Activated CD4-positive, alpha-beta T cell treated with anti-CD3 and anti-CD28 coated beads for 4 hours (primary cell): ENCODE measurements around the gene PYROXD2.

Experiments used
- DNase-seq, 2 donors: peaks; one replicate each; pipeline ENCODE4 v3.0.0-alpha.2; 2020

PYROXD2 gene

DNA sequence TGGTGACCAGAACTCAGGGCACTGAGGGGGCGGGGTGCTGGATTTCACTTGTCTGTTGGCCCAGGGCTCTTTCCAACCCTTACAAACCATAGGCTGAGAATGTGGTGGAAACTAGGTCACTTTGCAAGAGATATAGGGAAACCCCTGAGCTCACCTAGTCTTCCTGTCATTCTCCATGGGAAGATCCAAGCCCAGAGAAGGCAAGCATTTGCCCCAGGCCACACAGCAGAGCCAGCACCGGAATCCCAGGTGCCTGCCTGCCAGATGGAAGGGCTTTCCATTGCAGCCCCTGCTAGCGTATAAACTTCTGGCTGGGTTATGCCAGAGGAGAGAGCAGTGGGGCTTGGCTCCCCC lies 427 bp downstream of the PYROXD2 start:
- no peak for DNase-seq

- no peak for DNase-seq
Observed at GRCh38 chr10:98411768-98412167, 3.2 kb downstream of the PYROXD2 start.

DNA sequence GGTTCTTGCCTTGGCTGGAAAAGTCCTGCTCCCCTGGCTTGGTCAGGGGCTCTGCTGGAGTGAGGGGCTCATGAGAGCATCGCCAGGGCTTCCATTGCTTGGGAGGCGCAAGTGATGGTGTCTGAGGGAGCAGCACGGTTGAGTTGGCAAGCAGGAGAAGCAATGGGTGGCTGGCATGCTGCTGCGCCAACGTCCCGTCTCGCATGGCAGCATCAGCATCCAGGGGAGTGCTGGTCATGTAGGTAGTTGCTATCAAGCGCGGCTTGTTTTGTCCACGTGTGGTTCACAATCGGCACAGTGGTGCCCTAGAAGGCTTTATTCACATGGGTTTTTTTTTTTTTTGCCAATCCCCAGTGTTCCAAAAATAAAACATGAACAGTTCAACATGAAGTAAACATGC lies 3.8 kb downstream of the PYROXD2 start:
- no peak for DNase-seq

- DNase-seq: no peak
Observed at GRCh38 chr10:98410759-98411158, 4.2 kb downstream of the PYROXD2 start.

- DNase-seq: no peak
Observed at GRCh38 chr10:98410135-98410743, 4.7 kb downstream of the PYROXD2 start.

GRCh38 chr10:98408799-98409198 lies 6.2 kb downstream of the PYROXD2 start:
- DNase-seq: no peak

DNA sequence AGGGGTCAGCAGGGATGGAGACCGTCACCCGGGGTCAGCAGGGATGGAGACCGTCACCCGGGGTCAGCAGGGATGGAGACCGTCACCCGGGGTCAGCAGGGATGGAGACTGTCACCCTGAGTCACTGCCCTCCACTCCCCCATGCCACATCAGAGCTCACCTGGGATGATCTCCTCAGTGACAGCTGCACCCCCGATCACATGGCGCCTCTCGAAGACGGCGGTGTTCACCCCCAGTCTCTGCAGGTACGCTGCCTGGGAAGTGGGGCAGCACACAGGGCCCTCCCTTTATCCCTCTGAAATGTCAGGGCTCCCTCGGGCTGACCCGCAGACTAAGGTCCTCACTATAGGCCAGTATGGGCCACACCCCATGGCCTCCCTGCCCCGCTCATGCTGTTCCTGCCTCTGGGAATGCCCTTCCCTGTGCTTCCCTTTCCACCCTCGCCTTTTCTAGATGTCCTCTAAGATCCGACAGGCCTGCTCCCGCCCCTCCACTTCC lies 7.2 kb downstream of the PYROXD2 start:
- no peak for DNase-seq

- DNase-seq: no peak
Observed at GRCh38 chr10:98407017-98407743, 7.8 kb downstream of the PYROXD2 start.

- DNase-seq: no peak
Observed at GRCh38 chr10:98405422-98405821, 9.6 kb downstream of the PYROXD2 start.

- no peak for DNase-seq
Observed at GRCh38 chr10:98404571-98405359, 10.2 kb downstream of the PYROXD2 start.

DNA sequence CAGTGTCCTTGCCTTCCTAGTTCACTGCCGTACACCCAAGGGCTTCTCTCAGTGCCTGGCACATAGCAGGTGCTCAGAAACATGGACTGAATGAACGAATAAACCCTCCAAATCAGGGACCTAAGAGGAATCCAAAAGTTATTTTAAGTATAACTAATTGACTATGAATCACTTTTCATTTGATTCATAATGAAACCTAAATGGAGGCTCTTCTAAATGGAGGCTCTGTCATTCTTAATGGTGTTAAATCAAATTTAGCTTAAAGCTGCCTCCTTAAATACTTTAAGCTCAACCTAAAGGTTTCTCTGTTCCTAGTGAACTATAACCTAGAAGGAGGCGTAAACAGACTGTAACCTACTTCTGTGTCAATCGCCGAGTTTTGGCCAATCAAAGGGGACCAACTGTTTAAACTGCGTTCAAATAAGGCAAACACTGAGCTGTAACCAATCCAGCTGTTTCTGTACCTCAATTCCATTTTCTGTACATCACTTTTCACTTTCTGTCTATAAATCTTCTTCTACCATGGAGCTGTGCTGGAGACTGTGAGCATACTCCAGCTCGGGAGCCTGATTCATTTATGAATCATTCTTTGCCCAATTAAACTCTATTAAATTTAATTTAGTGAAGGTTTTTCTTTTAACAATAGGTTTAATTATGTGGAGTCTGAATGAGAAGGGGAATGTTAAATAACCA lies 11.0 kb downstream of the PYROXD2 start:
- DNase-seq: no peak

DNA sequence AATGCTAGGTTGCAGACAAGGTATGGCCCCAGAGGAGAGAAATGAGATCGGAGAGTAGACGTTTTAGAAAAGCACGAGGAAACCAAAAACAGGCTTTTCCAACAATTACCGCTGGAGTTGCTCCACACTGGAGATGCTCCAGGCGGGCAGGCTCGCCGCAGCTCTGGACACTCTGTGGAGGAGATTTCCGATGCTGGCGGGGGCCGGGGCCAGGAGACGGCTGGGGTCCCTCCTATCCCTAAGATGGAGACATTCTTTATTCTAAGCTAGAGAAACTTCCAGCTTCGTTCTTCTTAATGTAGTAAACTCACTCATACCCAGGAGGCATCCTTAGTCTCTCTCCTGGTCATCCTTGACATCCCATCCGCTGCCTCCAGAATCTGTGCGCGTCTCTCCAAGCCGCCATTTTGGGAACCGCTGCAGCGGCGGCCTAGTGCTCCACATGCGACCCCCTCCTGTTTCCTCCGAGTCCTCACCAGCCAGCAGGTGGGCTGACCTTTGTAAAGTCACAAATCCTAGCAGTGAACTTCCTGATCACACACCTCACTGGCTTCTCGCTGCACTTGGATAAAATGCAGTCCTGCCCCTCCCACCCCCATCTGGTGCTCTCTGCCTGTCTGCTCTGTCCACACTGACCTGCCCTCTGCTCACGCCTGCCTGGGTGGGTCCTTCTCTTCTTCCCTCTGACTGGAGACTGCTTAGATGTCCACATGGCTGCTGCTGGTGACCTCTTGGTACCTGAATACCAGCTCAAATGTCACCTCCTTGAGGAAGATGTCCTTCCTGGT lies 11.9 kb downstream of the PYROXD2 start:
- DNase-seq: no peak

GRCh38 chr10:98402478-98402877 lies 12.5 kb downstream of the PYROXD2 start:
- DNase-seq: no peak

DNA sequence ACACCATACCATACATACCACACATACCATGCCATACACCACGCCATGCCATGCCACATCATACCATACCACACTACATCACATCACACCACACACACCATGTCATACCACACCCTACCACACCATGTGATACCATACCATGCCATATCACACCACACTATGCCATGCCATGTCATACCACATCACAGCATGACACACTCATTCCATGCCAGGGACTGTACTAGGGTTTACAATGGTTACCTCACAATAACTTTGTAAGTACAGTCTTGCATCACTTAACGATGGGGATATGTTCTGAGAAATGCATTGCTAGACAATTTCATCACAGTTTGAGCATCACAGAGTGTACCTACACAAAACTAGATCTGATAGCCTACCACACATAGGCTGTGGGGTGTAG lies 14.5 kb downstream of the PYROXD2 start:
- DNase-seq: no peak

- no peak for DNase-seq
Observed at GRCh38 chr10:98399784-98400183, 15.2 kb downstream of the PYROXD2 start.

DNA sequence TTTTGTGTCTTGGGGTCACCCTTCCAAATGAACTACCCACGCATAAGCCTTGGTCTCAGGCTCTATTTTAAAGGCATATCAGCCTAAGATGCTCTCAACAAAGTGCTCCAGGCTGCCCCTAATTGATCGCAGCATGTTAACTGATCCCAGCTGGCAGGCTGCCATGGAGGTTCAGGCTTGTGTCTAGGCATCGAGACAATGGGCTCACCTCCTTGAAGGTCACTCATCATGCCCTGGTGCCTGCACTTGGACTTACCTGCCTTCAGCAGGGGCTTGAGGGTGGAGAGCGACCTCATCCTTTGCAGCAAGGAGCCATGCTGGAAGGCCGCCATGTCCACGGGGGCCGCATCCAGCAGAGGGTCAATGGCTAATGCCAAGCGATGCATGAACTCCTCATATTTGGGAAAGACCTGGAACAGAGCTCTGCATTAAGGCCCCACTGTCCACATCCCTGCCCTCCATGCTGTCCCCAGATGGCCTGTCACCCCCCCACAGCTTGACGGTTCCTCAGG lies 17.8 kb downstream of the PYROXD2 start:
- DNase-seq: no peak

DNA sequence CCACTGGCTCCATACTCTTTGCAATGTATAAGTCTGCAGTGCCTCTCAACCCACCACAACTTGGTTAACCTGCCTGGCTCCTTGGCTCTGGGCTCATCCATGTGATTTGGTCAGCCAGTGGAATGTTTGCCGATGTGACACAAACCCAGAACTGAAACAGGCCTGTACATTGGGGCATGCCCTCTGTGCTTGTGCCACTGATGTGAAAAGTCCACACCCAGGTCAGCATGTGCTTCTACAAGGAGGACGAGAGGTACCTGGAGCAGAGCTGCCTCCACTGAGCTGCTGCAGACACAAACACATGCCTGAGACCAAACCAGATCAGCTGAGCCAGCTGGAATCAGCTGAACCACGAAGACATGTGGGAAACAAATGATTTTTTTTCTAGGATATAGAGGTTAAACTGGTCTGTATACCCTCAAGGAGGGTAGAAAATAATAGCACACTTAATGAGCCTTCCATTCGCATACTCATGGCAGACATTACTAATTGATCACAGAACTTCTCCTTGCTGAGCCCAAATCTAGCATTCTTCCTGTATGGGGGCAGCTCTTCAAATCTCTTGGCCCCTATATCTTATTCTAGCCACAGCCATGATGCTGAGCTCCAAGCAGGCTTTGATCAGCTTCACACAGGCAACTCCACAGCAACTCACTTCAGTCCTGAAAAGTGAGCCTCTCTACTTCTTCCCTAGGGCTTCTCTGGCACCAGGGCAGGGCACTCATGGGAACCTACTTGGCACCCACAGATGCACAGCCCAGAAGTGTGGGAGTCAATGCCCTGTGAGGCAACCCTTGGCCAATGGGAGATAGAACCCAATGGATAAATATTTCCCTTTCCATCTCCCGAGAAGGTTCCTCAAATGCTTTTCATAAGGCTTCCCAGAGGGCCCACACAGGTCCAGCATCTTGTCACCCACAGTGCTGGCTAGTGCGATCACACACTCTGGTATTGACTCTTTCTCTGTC lies 18.6 kb downstream of the PYROXD2 start:
- no peak for DNase-seq

- no peak for DNase-seq
Observed at GRCh38 chr10:98394851-98395440, 20.0 kb downstream of the PYROXD2 start.

- DNase-seq: no peak
Observed at GRCh38 chr10:98391578-98391991, 23.4 kb downstream of the PYROXD2 start.

DNA sequence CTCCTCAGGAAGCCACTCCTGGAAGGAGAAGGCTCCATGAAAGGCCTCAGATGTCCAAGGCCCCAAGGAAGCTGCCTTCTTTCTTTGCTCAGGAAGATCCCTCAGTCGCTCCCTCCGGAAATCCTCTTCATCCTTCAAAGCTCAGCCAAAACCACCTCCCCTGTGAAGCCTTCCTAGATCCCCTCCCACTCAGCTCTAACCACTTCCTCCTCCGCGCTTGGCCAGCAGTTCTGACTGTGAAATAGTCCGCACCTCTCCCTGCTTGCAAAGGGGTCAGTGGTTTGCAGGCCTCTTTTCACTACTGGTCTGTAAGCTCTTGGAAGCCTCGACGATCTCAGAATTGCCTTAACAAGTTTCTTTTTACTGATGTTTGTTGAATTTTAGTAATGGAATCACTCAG lies 23.9 kb downstream of the PYROXD2 start:
- DNase-seq: no peak

DNA sequence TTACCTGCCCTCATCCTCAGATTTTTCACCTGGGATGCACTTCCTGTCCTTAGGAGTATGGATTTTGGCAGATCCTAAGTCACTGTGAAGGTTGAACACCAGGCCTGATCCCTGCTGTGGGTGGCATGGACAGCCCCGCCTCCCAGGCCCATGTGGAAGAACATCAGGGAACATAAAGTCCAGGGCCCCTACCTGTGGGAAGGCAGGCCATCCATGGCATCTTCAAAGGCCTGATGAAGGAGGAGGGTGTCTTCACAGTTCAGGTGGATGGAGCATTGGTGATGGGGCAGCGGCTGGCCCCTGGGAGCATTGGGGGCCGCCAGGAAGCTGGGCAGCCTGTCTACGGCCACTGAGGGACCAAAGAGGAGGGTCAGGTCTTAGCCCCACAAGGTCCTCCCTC lies 24.6 kb downstream of the PYROXD2 start:
- no peak for DNase-seq
